NT2/D1 (cell line): ENCODE measurements around the gene COL26A1.

Experiments used
- SUZ12 ChIP-seq: IDR thresholded peaks from 2 replicates; pipeline ENCODE4 v1.6.1; 2011; ENCODE audit not compliant: insufficient read length, insufficient read depth; ENCODE audit errors: extremely low read depth
- YY1 ChIP-seq: IDR thresholded peaks from 2 replicates; pipeline ENCODE4 v1.6.1; 2011; ENCODE audit not compliant: insufficient read length, insufficient read depth
- ZNF274 ChIP-seq: IDR thresholded peaks from 2 replicates; pipeline ENCODE4 v1.6.1; 2011; ENCODE audit warnings: mild to moderate bottlenecking, low read depth, low read length

DNA sequence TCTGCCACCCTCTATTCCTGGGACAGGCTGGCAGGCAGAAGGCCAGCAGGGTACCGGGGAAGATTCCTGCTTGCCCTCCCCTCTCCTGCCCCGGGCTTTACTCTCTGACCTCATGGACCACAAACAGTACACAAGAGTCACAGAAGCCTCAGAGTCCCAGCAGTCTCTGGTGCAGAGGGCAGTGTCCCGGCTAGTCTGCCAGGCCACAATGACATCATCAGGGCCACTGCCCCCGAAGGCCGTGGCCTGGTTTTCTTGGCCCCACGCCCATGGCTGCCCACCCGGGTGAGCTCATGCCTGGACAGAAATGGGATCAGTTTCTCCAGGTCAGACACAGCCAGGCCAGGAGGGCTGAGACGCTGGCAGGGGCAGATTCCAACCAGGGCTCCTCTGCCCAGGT, 174.5 kb downstream of the COL26A1 start:
- TF ChIP-seq SUZ12 = no peak
- TF ChIP-seq YY1 = no peak
- TF ChIP-seq ZNF274 = no peak
